GM12801 (cell line): ENCODE results near the gene AMBP.

ENCODE experiments used
- CTCF ChIP-seq: IDR thresholded peaks from one replicate; pipeline ENCODE4 v1.5.1; 2011; ENCODE audit warnings: control low read depth; ENCODE audit not compliant: insufficient read length; ENCODE audit errors: extremely low read depth

Gene AMBP

GRCh38 chr9:114122136-114123027 lies 44.3 kb upstream of the AMBP start:
- no peak for TF ChIP-seq CTCF

GRCh38 chr9:114121227-114122135 lies 43.4 kb upstream of the AMBP start:
- TF ChIP-seq CTCF = no peak

- TF ChIP-seq CTCF = no peak
Observed at GRCh38 chr9:114120192-114121014, 42.3 kb upstream of the AMBP start.

- TF ChIP-seq CTCF = no peak
Observed at GRCh38 chr9:114119242-114120191, 41.4 kb upstream of the AMBP start.

- no peak for TF ChIP-seq CTCF
Observed at GRCh38 chr9:114117996-114118830, 40.1 kb upstream of the AMBP start.

GRCh38 chr9:114117614-114117995 lies 39.5 kb upstream of the AMBP start:
- TF ChIP-seq CTCF = no peak
